IPS-15b (cell line): Measurements from ENCODE around the gene RNF19B.
"Not testable (repeated sequence)": the region's sequence is repeated elsewhere in the genome, so short reads cannot be mapped to it uniquely, and the experiment has no call there.

ENCODE experiments used
- H3K27me3 ChIP-seq: one replicate; pipeline ENCODE4 v1.6.1; 2013; ENCODE audit warnings: low read length; ENCODE audit not compliant: control insufficient read depth, insufficient read depth
- H3K36me3 ChIP-seq: one replicate; pipeline ENCODE4 v1.6.1; 2013; ENCODE audit warnings: low read length; ENCODE audit not compliant: control insufficient read depth, insufficient read depth
- H3K4me1 ChIP-seq: one replicate; pipeline ENCODE4 v1.6.1; 2013; ENCODE audit warnings: mild to moderate bottlenecking, low read length; ENCODE audit not compliant: control insufficient read depth, insufficient read depth
- H3K4me3 ChIP-seq: one replicate; pipeline ENCODE4 v1.5.1; 2013; ENCODE audit warnings: low read depth, low read length
- H3K9ac ChIP-seq: one replicate; pipeline ENCODE4 v1.6.1; 2013; ENCODE audit warnings: low read depth, mild to moderate bottlenecking, low read length
- H3K9me3 ChIP-seq: one replicate; pipeline ENCODE4 v1.6.1; 2013; ENCODE audit warnings: mild to moderate bottlenecking, low read length; ENCODE audit not compliant: control insufficient read depth, insufficient read depth

Gene RNF19B

DNA sequence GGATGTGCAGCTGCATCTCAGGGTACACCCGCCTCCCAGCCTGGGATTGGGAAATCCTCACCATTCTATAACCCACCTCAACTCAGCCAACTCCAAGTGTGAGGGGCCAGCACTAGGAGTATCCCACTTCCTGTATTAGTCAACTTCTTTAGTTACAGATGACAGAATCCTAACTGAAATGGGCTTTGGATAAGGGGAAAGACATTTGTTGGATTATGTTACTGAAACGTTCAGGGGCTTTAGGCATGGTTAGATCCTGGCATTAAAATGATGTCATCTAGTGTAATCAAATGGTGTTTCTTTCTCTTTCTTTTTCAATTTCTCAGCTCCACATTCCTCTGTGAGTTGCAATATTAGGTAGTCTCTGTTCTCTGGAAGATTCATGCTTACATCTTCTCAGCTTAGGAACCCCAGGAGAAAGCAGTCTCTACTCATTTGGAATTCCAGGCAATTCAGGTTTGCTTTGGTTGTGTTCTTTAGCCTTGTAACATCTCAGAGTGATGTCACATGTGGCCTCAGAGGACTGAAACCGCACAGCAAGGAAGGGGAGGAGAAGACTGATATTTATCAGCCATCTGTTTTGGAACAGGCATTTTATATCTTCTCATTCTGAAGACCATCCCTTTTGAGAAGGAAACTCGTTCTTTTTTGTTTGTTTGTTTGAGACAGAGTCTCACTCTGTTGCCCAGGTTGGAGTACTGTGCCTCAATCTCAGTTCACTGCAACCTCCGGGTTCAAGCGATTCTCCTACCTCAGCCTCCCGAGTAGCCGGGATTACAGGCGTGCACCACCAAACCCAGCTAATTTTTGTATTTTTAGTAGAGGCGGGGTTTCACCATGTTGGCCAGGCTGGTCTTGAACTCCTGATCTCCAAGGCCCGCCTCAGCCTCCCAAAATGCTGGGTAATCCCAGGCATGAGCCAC, 44.5 kb downstream of the RNF19B start:
- H3K4me1 ChIP-seq = peaks cover 3% of the 10 kb centered on the region
- H3K27me3 ChIP-seq = peaks cover 29% of the 10 kb centered on the region
- H3K36me3 ChIP-seq = no peaks in the 10 kb centered on the region
- H3K9me3 ChIP-seq = no peaks in the 10 kb centered on the region
- H3K4me3 ChIP-seq = no peak overlapping the region
- no peak overlapping the region for H3K9ac ChIP-seq

- no peak overlapping the region for H3K9ac ChIP-seq
- H3K4me3 ChIP-seq = no peak overlapping the region
- H3K36me3 ChIP-seq = no peaks in the 10 kb centered on the region
- peaks cover 10% of the 10 kb centered on the region for H3K27me3 ChIP-seq
- H3K9me3 ChIP-seq = no peaks in the 10 kb centered on the region
- no peaks in the 10 kb centered on the region for H3K4me1 ChIP-seq
Measured at GRCh38 chr1:32918179-32918578, 46.4 kb downstream of the RNF19B start.

- H3K4me1 ChIP-seq = no peaks in the 10 kb centered on the region
- peaks cover 4% of the 10 kb centered on the region for H3K27me3 ChIP-seq
Measured at GRCh38 chr1:32917521-32917920, 47.1 kb downstream of the RNF19B start.

DNA sequence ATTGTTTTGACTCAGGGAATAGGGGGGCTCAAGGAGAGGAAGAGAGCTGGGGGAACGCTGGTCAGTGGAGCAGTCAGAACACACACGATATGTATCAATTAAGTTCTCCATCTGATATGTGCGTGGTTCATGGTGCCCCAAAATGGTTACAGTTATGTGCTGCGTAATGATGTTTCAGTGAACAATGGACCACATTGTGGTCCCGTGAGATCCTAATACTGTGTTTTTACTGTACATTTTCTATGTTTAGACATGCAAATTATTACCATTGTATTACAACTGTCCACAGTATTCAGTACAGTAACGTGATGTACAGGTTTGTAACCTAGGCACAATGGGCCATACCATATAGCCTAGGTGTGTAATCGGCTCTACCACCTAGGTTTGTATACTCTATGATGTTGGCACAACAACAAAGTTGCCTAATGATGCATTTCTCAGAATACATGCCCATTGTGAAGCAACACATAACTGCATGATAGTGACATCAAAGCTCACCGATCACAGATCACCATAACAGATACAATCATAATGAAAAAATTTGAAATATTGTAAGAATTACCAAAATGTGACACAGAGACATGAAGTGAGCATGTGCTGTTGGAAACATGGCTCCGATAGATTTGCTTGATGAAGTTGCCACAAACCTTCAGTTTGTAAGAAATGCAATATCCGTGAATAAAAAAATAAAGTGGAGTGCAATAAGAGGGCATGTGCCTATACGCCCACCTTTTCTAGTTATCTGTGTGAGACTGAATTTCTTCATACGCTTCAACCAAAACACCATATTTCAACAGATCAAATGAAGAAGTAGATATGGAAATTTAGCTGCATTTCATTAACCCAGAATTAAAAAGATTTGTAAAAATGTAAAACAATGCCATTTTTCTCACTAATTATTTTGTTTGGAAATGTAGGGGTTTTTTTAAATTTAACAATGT, 48.6 kb downstream of the RNF19B start:
- no peaks in the 10 kb centered on the region for H3K9me3 ChIP-seq
- no peaks in the 10 kb centered on the region for H3K27me3 ChIP-seq
- no peaks in the 10 kb centered on the region for H3K4me1 ChIP-seq
- no peak overlapping the region for H3K4me3 ChIP-seq
- no peak overlapping the region for H3K9ac ChIP-seq
- H3K36me3 ChIP-seq = no peaks in the 10 kb centered on the region

More at GRCh38 chr1:32917521-32917920, 47.1 kb downstream of the RNF19B start:
- Histone ChIP-seq H3K9ac (no peak overlapping the region), H3K4me3 (no peak overlapping the region), H3K9me3 (no peaks in the 10 kb centered on the region), H3K36me3 (no peaks in the 10 kb centered on the region)

DNA sequence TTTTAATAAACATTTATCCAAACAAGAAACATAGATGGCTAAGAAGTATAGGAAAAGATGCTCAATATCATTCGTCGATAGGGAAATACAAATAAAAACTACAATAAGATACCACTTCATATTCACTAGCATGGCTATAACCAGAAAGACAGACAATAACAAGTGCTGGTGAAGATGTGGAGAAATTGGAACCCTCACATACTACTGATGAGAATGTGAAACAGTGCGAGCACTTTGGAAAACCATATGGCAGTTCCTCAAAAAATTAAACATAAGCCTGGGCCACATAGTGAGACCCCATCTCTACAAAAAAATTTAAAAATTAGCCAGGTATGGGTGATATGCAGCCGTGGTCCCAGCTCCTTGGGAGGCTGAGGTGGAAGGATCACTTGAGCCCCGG, 54.3 kb downstream of the RNF19B start:
- Histone ChIP-seq H3K4me1 (peaks cover 2% of the 10 kb centered on the region), H3K36me3 (no peaks in the 10 kb centered on the region), H3K4me3 (no peak overlapping the region), H3K9ac (no peak overlapping the region), H3K27me3 (no peaks in the 10 kb centered on the region), H3K9me3 (no peaks in the 10 kb centered on the region)

GRCh38 chr1:32907435-32907834, 57.2 kb downstream of the RNF19B start:
- peaks cover 2% of the 10 kb centered on the region for H3K4me1 ChIP-seq
- H3K4me3 ChIP-seq = no peak overlapping the region
- H3K9me3 ChIP-seq = no peaks in the 10 kb centered on the region
- no peak overlapping the region for H3K9ac ChIP-seq
- H3K27me3 ChIP-seq = peaks cover under 1% of the 10 kb centered on the region
- no peaks in the 10 kb centered on the region for H3K36me3 ChIP-seq

DNA sequence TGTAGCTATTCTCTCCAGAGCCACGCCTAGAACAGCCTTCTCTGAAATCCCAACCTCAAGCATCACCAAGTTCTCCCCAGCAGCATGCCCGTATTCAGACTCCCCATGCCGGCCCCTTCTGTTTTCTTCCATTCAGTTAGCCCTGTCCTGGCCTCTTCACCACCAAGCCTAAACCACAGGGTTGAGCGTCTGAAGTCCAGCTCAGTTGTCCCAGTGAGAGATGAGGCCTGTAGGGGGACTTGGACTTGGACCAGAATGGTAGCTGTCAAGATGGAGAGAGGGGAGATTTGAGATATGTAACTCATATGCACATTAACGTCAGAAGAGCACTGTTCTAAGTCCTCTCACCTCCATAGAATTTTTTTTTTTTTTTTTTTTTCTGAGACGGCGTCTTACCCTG, 58.0 kb downstream of the RNF19B start:
- Histone ChIP-seq H3K9me3 (no peaks in the 10 kb centered on the region), H3K9ac (no peak overlapping the region), H3K4me3 (no peak overlapping the region), H3K36me3 (no peaks in the 10 kb centered on the region), H3K27me3 (peaks cover 7% of the 10 kb centered on the region), H3K4me1 (peaks cover 2% of the 10 kb centered on the region)

- H3K9me3 ChIP-seq, H3K36me3 ChIP-seq, H3K4me3 ChIP-seq, H3K4me1 ChIP-seq, H3K9ac ChIP-seq: not testable (repeated sequence)
- peaks cover 13% of the 10 kb centered on the region for H3K27me3 ChIP-seq
Measured at GRCh38 chr1:32905588-32905987, 59.0 kb downstream of the RNF19B start.

GRCh38 chr1:32904797-32905196, 59.8 kb downstream of the RNF19B start:
- Histone ChIP-seq H3K9ac (no peak overlapping the region), H3K27me3 (peaks cover 21% of the 10 kb centered on the region), H3K4me3 (no peak overlapping the region), H3K9me3 (no peaks in the 10 kb centered on the region), H3K4me1 (peaks cover 2% of the 10 kb centered on the region), H3K36me3 (no peaks in the 10 kb centered on the region)

GRCh38 chr1:32903991-32904785, 60.4 kb downstream of the RNF19B start:
- Histone ChIP-seq H3K36me3 (no peaks in the 10 kb centered on the region), H3K27me3 (peaks cover 27% of the 10 kb centered on the region), H3K9ac (no peak overlapping the region), H3K4me3 (no peak overlapping the region), H3K4me1 (peaks cover 2% of the 10 kb centered on the region), H3K9me3 (no peaks in the 10 kb centered on the region)

- Histone ChIP-seq H3K27me3 (peaks cover 41% of the 10 kb centered on the region), H3K4me1 (peaks cover under 1% of the 10 kb centered on the region), H3K4me3 (no peak overlapping the region), H3K9ac (no peak overlapping the region), H3K9me3 (no peaks in the 10 kb centered on the region), H3K36me3 (no peaks in the 10 kb centered on the region)
Measured at GRCh38 chr1:32902535-32902920, 62.1 kb downstream of the RNF19B start.
